Measurements from ENCODE around the gene RXRG.

RXRG gene

DNA sequence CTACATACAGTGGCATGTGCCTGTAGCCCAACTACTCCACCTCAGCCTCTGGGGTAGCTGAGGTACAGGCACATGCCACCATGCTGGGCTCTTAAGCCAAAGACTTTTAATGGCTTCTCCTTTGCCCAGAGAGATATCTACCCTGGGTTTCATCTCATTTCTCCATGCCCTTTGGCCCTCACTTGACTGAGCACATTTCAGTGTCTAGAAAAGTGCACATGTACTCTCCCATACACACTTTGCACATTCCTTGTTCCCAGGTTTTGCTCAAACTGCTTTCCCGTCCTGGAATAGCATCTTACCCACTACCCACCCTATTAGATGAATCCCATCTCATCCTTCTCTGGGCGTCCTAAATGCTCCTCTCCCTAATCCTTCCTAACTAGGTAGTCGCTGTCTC, 10.2 kb upstream of the RXRG start:
- ChIA-PET POLR2A (no interaction called here), CTCF (interaction anchor here (1.7 kb wide), 1 partner anchor 8 kb away, joined by 3 read pairs; no protein-coding TSS in a partner anchor)
- no peak for DNase-seq (ENCODE audit: extremely low spot score)
- TF ChIP-seq, protein P1, sequence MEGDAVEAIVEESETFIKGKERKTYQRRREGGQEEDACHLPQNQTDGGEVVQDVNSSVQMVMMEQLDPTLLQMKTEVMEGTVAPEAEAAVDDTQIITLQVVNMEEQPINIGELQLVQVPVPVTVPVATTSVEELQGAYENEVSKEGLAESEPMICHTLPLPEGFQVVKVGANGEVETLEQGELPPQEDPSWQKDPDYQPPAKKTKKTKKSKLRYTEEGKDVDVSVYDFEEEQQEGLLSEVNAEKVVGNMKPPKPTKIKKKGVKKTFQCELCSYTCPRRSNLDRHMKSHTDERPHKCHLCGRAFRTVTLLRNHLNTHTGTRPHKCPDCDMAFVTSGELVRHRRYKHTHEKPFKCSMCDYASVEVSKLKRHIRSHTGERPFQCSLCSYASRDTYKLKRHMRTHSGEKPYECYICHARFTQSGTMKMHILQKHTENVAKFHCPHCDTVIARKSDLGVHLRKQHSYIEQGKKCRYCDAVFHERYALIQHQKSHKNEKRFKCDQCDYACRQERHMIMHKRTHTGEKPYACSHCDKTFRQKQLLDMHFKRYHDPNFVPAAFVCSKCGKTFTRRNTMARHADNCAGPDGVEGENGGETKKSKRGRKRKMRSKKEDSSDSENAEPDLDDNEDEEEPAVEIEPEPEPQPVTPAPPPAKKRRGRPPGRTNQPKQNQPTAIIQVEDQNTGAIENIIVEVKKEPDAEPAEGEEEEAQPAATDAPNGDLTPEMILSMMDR (IDR thresholded peaks at IDR 0.05; ENCODE audit: control extremely low read depth, extremely low read depth, low read depth, missing control alignments), result no peak

DNA sequence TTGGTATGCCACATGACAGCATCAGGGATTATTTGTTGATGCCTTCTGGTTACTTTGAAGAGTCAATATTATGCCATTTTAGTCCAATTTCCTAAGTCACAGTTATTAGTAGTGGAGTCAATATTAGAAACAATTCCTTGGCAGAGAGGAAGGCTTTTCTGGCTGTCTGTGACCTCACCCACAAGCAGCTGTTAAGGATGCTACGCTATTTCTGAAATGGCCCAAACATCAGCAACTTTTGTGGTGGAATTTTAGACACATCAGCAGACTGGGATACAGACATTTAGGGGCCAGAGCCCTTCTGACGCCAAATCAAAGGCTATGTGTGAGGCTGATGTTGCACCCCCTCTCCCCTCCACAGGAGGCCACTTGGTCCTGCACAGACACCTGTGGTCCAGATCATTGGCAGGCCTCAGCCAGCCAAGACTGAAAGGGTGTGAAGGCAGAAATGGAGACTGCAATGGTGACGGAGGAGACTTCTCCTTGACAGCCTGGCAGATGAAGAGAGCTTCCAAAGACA, 9.2 kb upstream of the RXRG start:
- DNase-seq (ENCODE audit: extremely low spot score), result no peak

DNA sequence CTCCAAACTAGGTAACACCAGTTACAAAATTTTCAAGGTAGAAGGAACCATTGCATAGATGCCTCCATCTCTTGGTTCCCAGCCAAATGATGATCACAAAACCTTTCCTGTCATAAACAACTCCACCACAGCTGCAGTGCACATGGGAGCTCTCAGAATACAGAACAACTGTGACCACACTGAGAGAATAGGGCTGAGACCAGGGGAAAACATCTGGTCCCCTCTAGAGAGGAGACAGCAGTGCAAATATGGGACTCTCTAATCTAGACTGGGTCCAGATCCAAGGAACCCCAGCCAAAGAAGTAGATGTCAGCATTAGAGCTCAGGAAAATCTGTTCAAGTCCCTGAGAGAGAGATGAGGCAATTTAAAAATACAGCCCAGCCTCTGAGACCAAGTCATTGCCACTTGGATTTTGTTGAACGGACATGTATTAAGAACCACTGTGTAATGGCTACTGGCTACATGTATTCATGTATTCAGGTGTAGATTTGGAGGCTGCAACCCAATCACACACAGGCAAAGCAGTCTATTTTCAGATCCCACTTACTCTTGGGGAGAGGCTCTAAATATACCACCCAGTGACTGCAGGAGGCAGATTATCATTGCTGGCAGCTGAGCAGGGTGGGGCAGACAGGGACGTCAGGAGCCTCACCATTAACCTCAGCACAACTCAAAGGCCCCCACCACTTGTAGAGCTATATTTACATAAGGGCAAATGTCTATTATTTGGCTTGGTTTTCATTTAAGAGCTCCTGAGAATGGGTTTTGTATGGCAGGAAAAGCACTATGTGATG, 7.6 kb upstream of the RXRG start:
- TF ChIP-seq, protein P1 (IDR thresholded peaks at IDR 0.05; ENCODE audit: control extremely low read depth, extremely low read depth, low read depth, missing control alignments), result no peak
- CTCF ChIA-PET, result interaction anchor here (0.8 to 1.3 kb wide), 2 partner anchors 11 to 15 kb away, joined by 3 read pairs; no protein-coding TSS in a partner anchor
- no peak for DNase-seq (ENCODE audit: extremely low spot score)
- POLR2A ChIA-PET, result no interaction called here

More for the DNA sequence above, 9.2 kb upstream of the RXRG start:
- ChIA-PET POLR2A (no interaction called here), CTCF (interaction anchor here (1.7 kb wide), 1 partner anchor 7 kb away, joined by 3 read pairs; no protein-coding TSS in a partner anchor)
- TF ChIP-seq, protein P1 (IDR thresholded peaks at IDR 0.05; ENCODE audit: control extremely low read depth, extremely low read depth, low read depth, missing control alignments), result no peak

DNA sequence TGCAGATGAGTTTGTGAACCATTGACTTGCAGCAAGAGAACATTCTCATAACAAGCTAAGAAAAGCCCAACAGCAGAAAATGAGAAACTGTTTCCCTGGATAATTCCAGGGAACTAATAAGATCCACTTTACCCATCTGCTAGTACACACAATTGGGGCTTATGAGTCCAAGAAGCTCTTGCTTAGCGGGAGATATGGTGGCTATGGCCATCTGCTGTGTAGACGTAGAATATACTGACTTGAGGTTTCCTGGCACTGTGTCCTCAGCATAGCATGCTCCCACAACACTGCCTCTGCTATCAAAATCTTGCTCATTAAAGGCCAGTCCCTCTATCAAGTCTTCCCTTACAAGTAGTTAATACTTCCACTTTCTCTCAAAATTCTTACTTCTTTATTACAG, 6.8 kb upstream of the RXRG start:
- TF ChIP-seq, protein P1 (IDR thresholded peaks at IDR 0.05; ENCODE audit: control extremely low read depth, extremely low read depth, low read depth, missing control alignments), result no peak
- ChIA-PET CTCF (interaction anchor here (0.8 to 1.5 kb wide), 3 partner anchors 9 to 14 kb away, joined by 3 to 6 read pairs (median 3); no protein-coding TSS in a partner anchor), POLR2A (no interaction called here)
- DNase-seq (ENCODE audit: extremely low spot score), result no peak

DNA sequence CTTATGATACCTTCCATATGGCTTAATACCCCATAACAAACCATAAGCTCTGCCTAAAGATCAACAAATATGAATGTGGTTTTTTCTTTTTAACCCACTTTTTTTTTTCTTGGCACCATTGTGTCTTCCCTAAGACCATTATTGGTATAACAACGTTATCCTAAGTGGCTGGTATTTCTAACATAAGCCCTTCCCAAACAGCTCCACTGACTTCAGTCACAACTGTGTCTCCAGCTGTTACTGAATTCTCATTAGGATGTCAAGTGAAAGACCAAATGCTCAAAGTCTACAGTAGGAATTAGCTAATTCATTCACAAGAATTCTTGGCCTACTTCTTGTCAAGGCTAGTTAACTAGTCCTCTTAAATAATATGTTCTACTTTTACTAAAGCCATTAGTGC, 4.2 kb upstream of the RXRG start:
- ChIA-PET CTCF (interaction anchor here (1.1 to 1.6 kb wide), 2 partner anchors 13 to 19 kb away, joined by 3 to 5 read pairs; no protein-coding TSS in a partner anchor), POLR2A (no interaction called here)
- TF ChIP-seq, protein P1 (IDR thresholded peaks at IDR 0.05; ENCODE audit: control extremely low read depth, extremely low read depth, low read depth, missing control alignments), result no peak
- no peak for DNase-seq (ENCODE audit: extremely low spot score)

DNA sequence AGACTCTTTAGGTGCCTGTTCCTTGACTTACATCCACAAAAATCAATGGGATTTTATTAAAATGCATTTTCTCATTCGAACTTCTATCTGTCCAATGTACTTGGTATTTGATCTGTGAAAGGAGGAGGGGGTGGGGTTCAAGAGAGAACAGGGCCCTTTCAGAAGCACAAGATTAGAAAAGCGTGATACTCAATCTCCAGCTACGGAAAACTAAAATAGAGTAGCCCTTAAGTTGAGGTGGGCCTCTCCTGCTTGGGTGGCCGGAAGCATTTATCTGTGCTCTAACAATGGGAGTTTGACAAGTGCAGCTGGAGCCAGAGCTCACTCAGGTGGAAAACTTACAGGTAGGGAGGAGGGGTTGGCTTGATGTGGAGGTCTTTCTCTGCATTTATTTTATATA, 462 bp upstream of the RXRG start:
- CTCF ChIA-PET, result interaction anchor here (1.3 kb wide), 1 partner anchor 9 kb away, joined by 4 read pairs; no protein-coding TSS in a partner anchor
- POLR2A ChIA-PET, result no interaction called here
- TF ChIP-seq, protein P1 (IDR thresholded peaks at IDR 0.05; ENCODE audit: control extremely low read depth, extremely low read depth, low read depth, missing control alignments), result no peak
- DNase-seq (ENCODE audit: extremely low spot score), result no peak
